GM19395 (cell line): Measurements from ENCODE around the gene ZNF516.
"Not testable (repeated sequence)": the region's sequence is repeated elsewhere in the genome, so short reads cannot be mapped to it uniquely, and the experiment has no call there.

Experiments
- ATAC-seq: cut with Tn5 transposase; IDR thresholded peaks from one replicate; pipeline ENCODE4 v1.9.1; 2021; ENCODE audit warnings: mild to moderate bottlenecking, moderate library complexity; ENCODE audit not compliant: unreplicated experiment

ZNF516 gene

GRCh38 chr18:76495006-76495370, at the start of gene ZNF516:
Gene ZNF516, minus strand, starts transcription at chr18:76495242. Its CDS starts 52,188 bp downstream, at chr18:76443054.
- no peak for ATAC-seq

GRCh38 chr18:76538846-76539245, 43.8 kb upstream of the ZNF516 start:
- no peak for ATAC-seq

DNA sequence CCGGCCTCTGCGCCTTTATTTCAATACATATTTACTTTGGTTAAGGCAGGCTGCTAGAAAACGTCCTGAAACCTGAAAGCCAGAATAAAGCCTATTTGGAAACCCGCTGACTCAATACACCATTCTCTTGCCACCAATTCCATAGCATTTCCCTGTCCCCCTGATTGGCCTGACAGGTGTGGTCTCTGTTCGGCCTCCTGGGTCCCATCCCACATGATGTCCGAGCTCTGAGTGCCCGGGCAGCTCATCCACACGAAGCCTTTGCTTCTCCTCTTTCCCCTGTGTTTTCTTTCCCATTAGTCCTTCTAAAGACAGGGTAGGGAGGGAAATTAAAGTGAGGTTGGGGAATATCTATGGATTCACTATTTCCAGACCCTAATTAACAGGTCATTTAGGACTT, 42.6 kb upstream of the ZNF516 start:
- ATAC-seq: no peak

GRCh38 chr18:76536593-76536992, 41.6 kb upstream of the ZNF516 start:
- not testable (repeated sequence) for ATAC-seq

DNA sequence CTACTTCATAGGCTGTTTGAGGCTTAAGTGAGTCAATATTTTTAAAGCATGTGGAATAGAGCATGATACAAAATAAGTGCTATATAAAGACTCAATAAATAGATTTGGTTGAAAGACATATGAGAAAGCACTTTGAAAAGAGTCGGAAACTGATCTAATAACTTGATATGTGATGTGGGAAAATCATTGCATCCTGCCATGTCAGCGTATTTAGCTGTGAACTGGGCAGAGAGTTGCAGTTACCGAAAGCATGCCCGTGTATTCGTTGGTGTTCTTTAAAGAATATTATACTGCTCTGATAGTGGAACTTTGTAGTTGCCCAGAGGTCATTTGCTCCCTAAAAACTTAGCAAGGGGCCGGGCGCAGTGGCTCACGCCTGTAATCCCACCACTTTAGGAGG, 37.8 kb upstream of the ZNF516 start:
- ATAC-seq: no peak

DNA sequence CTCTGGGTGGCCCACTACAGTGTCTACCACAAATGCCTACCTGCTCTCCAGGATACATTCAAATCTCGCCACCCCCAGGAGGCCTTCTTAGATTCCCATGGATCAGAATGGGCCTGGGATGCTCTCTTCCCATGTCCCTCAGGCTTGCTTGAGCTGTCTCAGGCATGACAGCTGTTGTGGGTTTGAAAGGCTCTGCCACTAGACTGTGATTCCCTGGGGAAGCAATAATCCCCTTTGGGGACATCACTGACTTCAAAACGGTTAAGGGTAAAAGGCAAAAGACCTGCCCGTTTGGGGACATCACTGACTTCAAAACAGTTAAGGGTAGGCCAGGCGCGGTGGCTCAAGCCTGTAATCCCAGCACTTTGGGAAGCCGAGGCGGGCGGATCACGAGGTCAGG, 35.8 kb upstream of the ZNF516 start:
- ATAC-seq: no peak

DNA sequence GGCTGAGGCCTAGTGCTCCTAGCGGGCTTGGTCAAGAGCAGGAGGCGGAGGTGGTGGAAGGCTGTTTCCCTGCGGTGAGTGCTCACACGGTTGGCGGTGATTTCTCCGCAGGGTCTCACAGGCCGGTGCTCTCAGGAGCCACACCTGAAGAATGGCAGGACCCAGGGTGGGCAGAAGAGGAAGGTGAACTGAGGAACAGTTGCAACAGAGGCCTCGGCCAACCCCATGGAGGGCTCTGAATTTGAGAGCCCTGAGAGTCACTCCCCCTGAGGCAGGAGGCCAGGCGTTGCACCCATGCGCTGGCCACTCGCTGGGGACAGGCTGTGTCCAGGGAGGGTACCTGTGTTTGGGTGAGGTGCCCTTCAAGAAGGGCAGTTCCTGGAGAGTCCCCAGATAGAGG, 35.3 kb upstream of the ZNF516 start:
- ATAC-seq: no peak

GRCh38 chr18:76529433-76529811, 34.4 kb upstream of the ZNF516 start:
- ATAC-seq: no peak

- ATAC-seq: peak; percentile 70
Measured at GRCh38 chr18:76528477-76529432, 33.7 kb upstream of the ZNF516 start.

- no peak for ATAC-seq
Measured at GRCh38 chr18:76525911-76526310, 30.9 kb upstream of the ZNF516 start.

DNA sequence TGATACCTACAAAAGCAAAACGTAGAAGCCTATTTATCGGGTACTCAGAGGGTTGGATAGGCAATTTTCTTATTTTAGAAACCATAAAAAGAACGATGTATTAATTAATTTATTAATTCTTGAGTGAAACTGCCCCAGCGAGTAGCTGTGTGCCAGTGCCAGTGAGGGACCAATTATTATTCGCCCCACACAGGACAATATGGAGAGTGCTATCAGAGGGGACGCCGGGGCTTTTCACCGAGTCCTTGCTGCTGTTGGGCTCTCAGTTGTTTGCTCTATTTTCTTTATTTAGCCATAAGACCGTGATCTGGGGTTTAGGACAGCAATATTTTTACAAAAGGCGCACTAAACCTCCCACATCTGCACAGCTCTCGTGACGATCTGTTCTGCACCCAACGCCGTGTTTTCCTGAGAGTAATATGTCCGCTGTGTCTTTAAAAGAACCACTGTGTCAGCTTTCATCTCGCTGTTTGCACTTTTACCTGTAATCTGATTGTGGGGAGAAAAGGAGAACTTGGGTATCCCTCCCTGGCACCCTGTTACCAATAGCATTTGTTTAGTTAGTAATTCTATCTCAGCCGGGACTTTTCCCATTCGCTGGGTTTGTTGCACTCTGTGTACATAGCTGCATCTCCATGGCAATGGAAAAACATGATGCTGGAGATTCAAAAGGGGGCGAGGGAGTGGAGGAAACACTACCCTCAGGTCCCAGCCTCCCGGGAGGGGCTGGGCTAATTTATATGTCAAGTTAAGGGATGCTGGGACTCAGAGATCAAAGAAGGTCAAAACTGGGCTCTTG, 30.1 kb upstream of the ZNF516 start:
- ATAC-seq: no peak

GRCh38 chr18:76524477-76524876, 29.4 kb upstream of the ZNF516 start:
- ATAC-seq: no peak

- ATAC-seq: no peak
Measured at GRCh38 chr18:76522551-76522950, 27.5 kb upstream of the ZNF516 start.

DNA sequence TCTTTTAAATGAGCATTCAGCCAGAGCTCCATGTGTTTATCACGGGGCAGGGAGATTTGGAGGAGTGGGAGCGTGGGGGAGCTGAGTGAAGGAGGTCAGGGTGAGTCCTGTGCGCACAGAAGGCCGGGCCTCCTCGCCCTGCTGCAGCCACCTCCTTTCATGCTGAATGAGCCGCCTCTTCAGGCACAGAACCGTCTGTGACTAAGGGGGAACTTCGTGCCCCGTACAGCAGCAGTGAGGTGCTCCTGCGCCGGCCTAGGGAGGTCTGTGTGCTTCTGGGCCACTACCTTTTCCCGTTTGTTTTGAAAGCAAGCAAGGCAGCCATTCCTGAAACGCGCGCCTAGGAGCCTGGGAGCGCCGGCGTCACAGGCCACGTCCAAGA, 27.1 kb upstream of the ZNF516 start:
- ATAC-seq: no peak

GRCh38 chr18:76521417-76522121, 26.5 kb upstream of the ZNF516 start:
- ATAC-seq: no peak

DNA sequence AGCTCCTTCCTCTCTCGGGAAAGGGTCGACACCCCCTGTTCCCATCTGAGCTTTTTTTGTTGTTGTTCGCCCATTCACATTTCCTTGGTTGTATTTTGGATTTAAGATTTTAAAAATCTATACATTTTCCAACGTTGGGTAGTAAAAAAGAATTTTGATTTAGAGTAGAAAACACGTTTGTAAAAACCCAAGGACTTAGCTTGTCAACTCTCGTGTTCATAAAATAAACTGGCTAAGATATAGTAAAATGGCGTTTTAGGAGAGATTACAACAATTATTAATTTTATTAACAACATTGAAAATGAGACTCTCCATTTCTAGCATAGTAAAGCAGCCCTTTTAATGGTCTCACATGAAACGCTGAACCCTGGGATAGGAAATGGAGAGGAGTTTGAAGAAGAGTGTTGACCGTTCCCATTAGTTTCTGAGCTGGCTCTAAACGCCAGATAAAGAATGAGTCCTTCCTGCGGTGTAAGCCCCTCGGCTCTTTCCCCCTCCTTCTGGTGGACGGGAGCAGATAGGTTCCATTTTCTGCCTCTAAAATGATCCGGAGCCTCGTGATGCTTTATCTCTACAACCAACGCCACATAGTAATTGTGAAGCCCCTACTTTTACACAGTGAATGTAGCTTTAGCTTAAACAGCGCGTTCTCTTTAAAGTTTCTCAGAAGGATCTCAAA, 24.0 kb upstream of the ZNF516 start:
- ATAC-seq: peak; percentile 21

DNA sequence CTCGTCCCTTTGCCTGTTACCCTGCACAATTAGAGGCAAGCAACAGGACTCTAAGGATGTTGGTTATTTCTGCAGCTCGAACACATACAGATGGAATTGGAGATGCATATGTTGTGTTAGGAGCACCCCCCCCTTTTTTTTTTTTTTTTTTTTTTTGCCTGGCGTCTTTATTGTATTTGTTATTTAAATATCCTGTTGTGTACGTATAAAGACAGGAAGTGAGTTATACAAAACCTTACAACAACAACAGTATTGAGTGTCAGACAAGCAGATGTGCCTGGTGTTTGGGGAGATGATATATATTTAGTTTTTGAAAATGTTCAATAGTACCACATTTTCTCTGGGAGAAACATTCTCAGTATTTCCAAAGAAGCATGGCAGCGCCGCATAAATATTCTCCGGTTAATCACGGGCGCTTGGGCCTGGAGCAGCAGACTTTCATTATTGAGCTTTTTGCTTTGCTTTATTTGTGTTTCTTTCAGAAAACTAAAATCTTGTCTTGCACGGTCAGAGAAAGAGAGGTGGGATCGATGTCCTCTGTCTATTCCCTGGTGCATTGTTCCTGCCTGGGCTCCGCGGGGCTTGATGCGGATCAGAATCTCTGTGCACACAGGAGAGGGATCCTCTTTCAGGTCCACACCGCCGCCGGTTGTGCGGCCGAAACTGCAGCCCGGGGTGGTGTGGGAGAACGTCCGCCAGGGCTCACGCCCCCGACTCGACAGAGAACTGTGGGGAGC, 23.2 kb upstream of the ZNF516 start:
- ATAC-seq: peak; percentile 58

GRCh38 chr18:76515576-76515975, 20.5 kb upstream of the ZNF516 start:
- no peak for ATAC-seq

DNA sequence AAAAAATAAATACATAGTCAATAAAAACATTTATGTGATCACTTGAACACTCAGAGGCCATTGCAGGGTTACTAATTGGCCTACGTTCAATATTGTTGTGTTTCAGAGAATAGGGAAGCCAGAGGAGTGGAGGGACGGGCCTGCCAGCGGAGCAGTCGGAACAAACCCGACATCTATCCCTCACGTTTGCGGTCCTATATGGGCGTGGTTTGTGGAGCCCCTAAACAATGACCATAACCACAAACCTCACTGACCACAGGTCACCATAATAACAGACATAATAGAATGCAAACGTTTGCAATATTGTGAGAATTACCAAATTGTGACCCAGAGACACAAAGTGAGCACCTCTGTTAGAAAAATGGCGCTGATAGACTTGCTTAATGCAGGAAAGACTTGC, 19.5 kb upstream of the ZNF516 start:
- ATAC-seq: no peak

DNA sequence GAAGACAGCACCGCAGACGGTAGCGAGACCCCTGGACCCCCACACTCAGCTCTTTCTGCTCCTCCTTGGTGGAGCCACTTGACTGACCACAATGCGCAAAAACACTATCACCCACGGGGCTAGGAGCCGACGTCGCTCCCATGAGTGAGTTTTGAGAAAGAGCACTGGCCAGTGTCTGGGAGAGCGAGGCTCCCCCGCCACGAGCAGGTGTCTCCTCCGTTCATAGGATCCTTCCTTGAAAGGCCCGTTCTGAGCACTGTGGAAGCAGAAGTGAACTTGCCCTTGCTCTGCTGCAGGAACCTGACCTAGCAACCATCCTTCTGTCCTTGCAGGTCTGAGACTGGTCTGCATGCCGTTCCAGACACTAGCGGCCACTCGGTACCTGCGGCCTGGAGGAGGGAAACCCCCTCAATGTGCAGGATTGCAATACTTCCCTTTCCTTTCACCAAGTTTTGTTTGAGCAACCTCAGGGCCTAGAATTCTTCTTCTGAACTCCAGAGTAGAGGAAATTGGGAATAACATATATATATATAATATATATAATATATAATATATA, 12.9 kb upstream of the ZNF516 start:
- no peak for ATAC-seq
